Neuronal stem cell (in vitro differentiated cells): Measurements from ENCODE around the gene RNU1-2. TPM values are rescaled to one million over a fixed set of nuclear protein-coding genes. Genes with fewer than 3 reads are reported as not detected.

ENCODE experiments used
- small RNA-seq: library from polyadenylated mRNA; stranded (forward); fragments of <200 nt; extraction: miRNeasy Mini kit (QIAGEN cat#:217004); gene quantifications from one replicate; pipeline ENCODE3, GENCODE V24; 2013; ENCODE audit not compliant: insufficient read depth

The RNU1-2 gene

Small RNA genes within 50 kb of the gene (small RNA-seq; reads per million reads assigned to genes)
- gene MIR3675 = not detected
- gene RNU1-2 = not detected
- not detected for gene RNU1-5P
